H1 (cell line): ENCODE measurements around the gene SORCS3. TPM values are rescaled to one million over a fixed set of nuclear protein-coding genes. Genes with fewer than 3 reads are reported as not detected.

Experiments
- CTCF ChIA-PET: fragments of 300-600 bp; sonication (Branson Sonifier 250); formaldehyde crosslinking; loops from one replicate; lab custom pipeline; 2021; ENCODE audit not compliant: partially characterized antibody; lab: Charles Lee
- POLR2A ChIA-PET: fragments of 300-600 bp; sonication (Branson Sonifier 250); formaldehyde crosslinking; loops from one replicate; lab custom pipeline; 2021; ENCODE audit warnings: inconsistent platforms; ENCODE audit not compliant: partially characterized antibody; lab: Charles Lee
- DNase-seq, 2 experiments: peaks; one replicate each; pipeline versions ENCODE4 v3.0.0 to v3.0.0-alpha.2; 2010 to 2022; ENCODE audit warnings: low spot score in 2 of 2, low read depth in 1 of 2, mixed read lengths in 1 of 2
- FAIRE-seq: peaks from 2 replicates; lab custom pipeline; 2011; peaks lifted over from hg19 to GRCh38; lab: Jason Lieb, UNC
- H2AFZ ChIP-seq: 2 replicates; pipeline ENCODE4 v1.8.1; 2012; ENCODE audit warnings: low read length, inconsistent platforms
- H2AK5ac ChIP-seq: 2 replicates; pipeline ENCODE4 v1.6.1; 2013; ENCODE audit warnings: low read depth, low read length
- H2BK120ac ChIP-seq: replicated peaks from 2 replicates; pipeline ENCODE3; 2013; ENCODE audit warnings: low read depth, low read length, inconsistent platforms
- H2BK12ac ChIP-seq: 2 replicates; pipeline ENCODE4 v1.6.1; 2013; ENCODE audit warnings: low read depth, low read length
- H2BK15ac ChIP-seq: 2 replicates; pipeline ENCODE4 v1.6.1; 2013; ENCODE audit warnings: low read length
- H2BK20ac ChIP-seq: 2 replicates; pipeline ENCODE4 v1.6.1; 2013; ENCODE audit warnings: low read length
- H2BK5ac ChIP-seq: 2 replicates; pipeline ENCODE4 v1.6.1; 2013; ENCODE audit warnings: low read depth, low read length
- H3K14ac ChIP-seq: 2 replicates; pipeline ENCODE4 v1.6.1; 2013; ENCODE audit warnings: inconsistent platforms; ENCODE audit not compliant: insufficient read length
- H3K18ac ChIP-seq: 2 replicates; pipeline ENCODE4 v1.6.1; 2013; ENCODE audit warnings: low read length; ENCODE audit errors: extremely low read depth
- H3K23ac ChIP-seq: 2 replicates; pipeline ENCODE4 v1.6.1; 2013; ENCODE audit warnings: inconsistent platforms; ENCODE audit not compliant: insufficient read length
- H3K23me2 ChIP-seq: 2 replicates; pipeline ENCODE4 v1.6.1; 2013; ENCODE audit warnings: low read depth, low read length
- H3K27ac ChIP-seq: 2 replicates; pipeline ENCODE4 v1.6.1; 2011; ENCODE audit warnings: low read depth, low read length, inconsistent platforms
- H3K27me3 ChIP-seq, 4 experiments: replicated peaks in 1 of 4; 1 replicate in 1 of 4; 2 replicates in 3 of 4; pipeline versions ENCODE4 v1.6.1 to v1.8.1; 2011 to 2013; ENCODE audit warnings: low read length in 3 of 4, mild to moderate bottlenecking in 3 of 4, inconsistent platforms in 2 of 4, mixed read lengths in 2 of 4, moderate library complexity in 1 of 4; ENCODE audit not compliant: control insufficient read depth in 3 of 4, insufficient read depth in 3 of 4; ENCODE audit errors: extremely low read depth in 1 of 4
- H3K36me3 ChIP-seq, 4 experiments: 2 replicates each; pipeline versions ENCODE4 v1.6.1 to v1.8.1; 2011 to 2013; ENCODE audit warnings: mild to moderate bottlenecking in 4 of 4, low read length in 3 of 4, moderate library complexity in 2 of 4, control low read depth in 1 of 4, inconsistent platforms in 1 of 4; ENCODE audit not compliant: insufficient read depth in 4 of 4, control insufficient read depth in 2 of 4
- H3K4ac ChIP-seq: replicated peaks from 2 replicates; pipeline ENCODE3; 2013; ENCODE audit warnings: low read length, low read depth, mixed read lengths, inconsistent platforms; ENCODE audit not compliant: insufficient read length
- H3K4me1 ChIP-seq, 4 experiments: replicated peaks in 1 of 4; 1 replicate in 1 of 4; 2 replicates in 3 of 4; pipeline versions ENCODE4 v1.6.1 to v1.8.1; 2011 to 2013; ENCODE audit warnings: low read length in 3 of 4, inconsistent platforms in 2 of 4, mixed read lengths in 1 of 4; ENCODE audit not compliant: insufficient read depth in 4 of 4, control insufficient read depth in 3 of 4
- H3K4me2 ChIP-seq, 2 experiments: 2 replicates each; pipeline versions ENCODE4 v1.6.1 to v1.8.1; 2011 to 2013; ENCODE audit warnings: low read depth in 2 of 2, low read length in 2 of 2, control low read depth in 1 of 2, inconsistent platforms in 1 of 2, mild to moderate bottlenecking in 1 of 2; ENCODE audit not compliant: insufficient read depth in 1 of 2
- H3K4me3 ChIP-seq, 4 experiments: fragments of 200-600, 300-600 bp in 1 of 4; sonication (generic), shearing (Covaris generic), sonication (Bioruptor Twin) in 1 of 4; 2 replicates each; pipeline versions ENCODE4 v1.5.1 to v1.8.1; 2011 to 2016; ENCODE audit warnings: low read length in 4 of 4, low read depth in 3 of 4, control low read depth in 2 of 4, inconsistent platforms in 2 of 4, mild to moderate bottlenecking in 2 of 4, mixed read lengths in 1 of 4, moderate library complexity in 1 of 4; ENCODE audit not compliant: insufficient read depth in 2 of 4; ENCODE audit errors: extremely low read depth in 1 of 4
- H3K56ac ChIP-seq: replicated peaks from 2 replicates; pipeline ENCODE3; 2013; ENCODE audit warnings: low read depth, mild to moderate bottlenecking, mixed read lengths, low read length, inconsistent platforms; ENCODE audit not compliant: insufficient read length
- H3K79me1 ChIP-seq: 2 replicates; pipeline ENCODE4 v1.6.1; 2013; ENCODE audit warnings: low read depth, low read length, control low read depth
- H3K79me2 ChIP-seq, 2 experiments: 2 replicates each; pipeline versions ENCODE4 v1.6.1 to v1.8.1; 2012 to 2013; ENCODE audit warnings: low read length in 2 of 2, mild to moderate bottlenecking in 2 of 2, inconsistent platforms in 1 of 2; ENCODE audit not compliant: insufficient read depth in 2 of 2, control insufficient read depth in 1 of 2
- H3K9ac ChIP-seq, 4 experiments: replicated peaks in 1 of 4; 1 replicate in 1 of 4; 2 replicates in 3 of 4; pipeline versions ENCODE4 v1.6.1 to v1.8.1; 2011 to 2013; ENCODE audit warnings: low read depth in 3 of 4, low read length in 3 of 4, control low read depth in 2 of 4, mild to moderate bottlenecking in 2 of 4, moderate library complexity in 2 of 4, inconsistent platforms in 1 of 4; ENCODE audit errors: extremely low read depth in 1 of 4
- H3K9me3 ChIP-seq, 2 experiments: 2 replicates each; pipeline versions ENCODE4 v1.6.1 to v1.8.1; 2012 to 2013; ENCODE audit warnings: mild to moderate bottlenecking in 2 of 2, moderate library complexity in 2 of 2, control low read depth in 1 of 2, inconsistent platforms in 1 of 2, low read depth in 1 of 2, low read length in 1 of 2, mixed read lengths in 1 of 2; ENCODE audit not compliant: insufficient read depth in 2 of 2
- H4K20me1 ChIP-seq, 2 experiments: replicated peaks in 1 of 2; 2 replicates each; pipeline versions ENCODE3 to v1.8.1; 2011 to 2013; ENCODE audit warnings: inconsistent platforms in 2 of 2, low read length in 2 of 2, mild to moderate bottlenecking in 1 of 2; ENCODE audit not compliant: insufficient read depth in 2 of 2, control insufficient read depth in 1 of 2
- H4K5ac ChIP-seq: 2 replicates; pipeline ENCODE4 v1.6.1; 2013; ENCODE audit warnings: low read length, low read depth, mixed read lengths, inconsistent platforms; ENCODE audit not compliant: insufficient read length
- H4K8ac ChIP-seq: 2 replicates; pipeline ENCODE4 v1.8.0; 2013; ENCODE audit warnings: mild to moderate bottlenecking, moderate library complexity, low read length, inconsistent platforms; ENCODE audit not compliant: insufficient read depth; ENCODE audit errors: extremely low read depth
- H4K91ac ChIP-seq: replicated peaks from 2 replicates; pipeline ENCODE3; 2013; ENCODE audit warnings: low read length, mixed read lengths, inconsistent platforms; ENCODE audit not compliant: insufficient read length
- ASH2L ChIP-seq: fragments of 200-600, 300-600 bp; sonication (generic); IDR thresholded peaks from one replicate; pipeline ENCODE4 v1.7.1; 2017; ENCODE audit warnings: low read length
- CREB1 ChIP-seq: IDR thresholded peaks from 2 replicates; pipeline ENCODE4 v1.6.1; 2012; ENCODE audit warnings: inconsistent platforms
- EGR1 ChIP-seq: IDR thresholded peaks from 2 replicates; pipeline ENCODE4 v1.6.1; 2011; ENCODE audit warnings: low read depth, low read length, borderline replicate concordance
- FOSL1 ChIP-seq: IDR thresholded peaks from 2 replicates; pipeline ENCODE4 v1.6.1; 2011; ENCODE audit warnings: mild to moderate bottlenecking, low read depth, low read length, moderate library complexity; ENCODE audit not compliant: insufficient read depth
- GABPA ChIP-seq: IDR thresholded peaks from 2 replicates; pipeline ENCODE4 v1.6.1; 2011; ENCODE audit warnings: mild to moderate bottlenecking, low read length, moderate library complexity, borderline replicate concordance; ENCODE audit not compliant: insufficient read depth
- POLR2A ChIP-seq, 2 experiments: IDR thresholded peaks; 1 replicate in 1 of 2; 2 replicates in 1 of 2; pipeline ENCODE4 v1.6.1; 2011; ENCODE audit warnings: low read depth in 2 of 2, low read length in 2 of 2, mild to moderate bottlenecking in 2 of 2; ENCODE audit errors: control extremely low read depth in 1 of 2
- RAD21 ChIP-seq, 2 experiments: IDR thresholded peaks in 1 of 2; conservative IDR thresholded peaks in 1 of 2; 2 replicates each; pipeline ENCODE4 v1.6.1; 2011; ENCODE audit warnings: low read depth in 2 of 2, low read length in 2 of 2, improper control_type of control experiment in 1 of 2, inconsistent platforms in 1 of 2, mild to moderate bottlenecking in 1 of 2, moderate library complexity in 1 of 2
- whole genome bisulfite sequencing, 2 experiments: shearing (Covaris generic) in 1 of 2; methylation state at CpG; one replicate each; pipeline versions ENCODE4 v1.1.6 to v1.1.7; 2013 to 2015; ENCODE audit warnings: low lambda C conversion rate in 2 of 2, mixed read lengths in 2 of 2, inconsistent platforms in 1 of 2, low coverage in 1 of 2, missing lambda C conversion rate in 1 of 2; ENCODE audit not compliant: insufficient replicate concordance in 2 of 2, insufficient coverage in 1 of 2, insufficient read length in 1 of 2; ENCODE audit errors: extremely low coverage in 1 of 2, missing lambda C conversion rate in 1 of 2; 5-methylcytosine and 5-hydroxymethylcytosine counted together
- polyA plus RNA-seq, 7 experiments: library from polyadenylated mRNA; depleted of rRNA in 3 of 7; stranded (reverse) in 5 of 7; unstranded in 2 of 7; fragments of >200 nt in 5 of 7; fragments of 200-250 nt in 2 of 7; gene quantifications; 1 replicate in 5 of 7; 2 replicates in 1 of 7; 4 replicates in 1 of 7; pipeline versions ENCODE4 v1.2.1 to v1.2.3, GENCODE V29; 2011 to 2013; ENCODE audit warnings: missing spikeins in 2 of 7, mixed read lengths in 2 of 7
- total RNA-seq: library from RNA; stranded (reverse); fragmentation: NEBNext Ultra II Directional; extraction: Animal tissue kit (Norgen Biotek cat#: 25700); gene quantifications from 2 replicates; pipeline ENCODE4 v1.2.1, GENCODE V29; 2021

The SORCS3 gene
- total and polyA plus RNA-seq, 2 of the 8 experiments (the other 6 are each of a cell fraction or from before 2014, with no cell fraction given), result 0.26 to 0.88 TPM

DNA sequence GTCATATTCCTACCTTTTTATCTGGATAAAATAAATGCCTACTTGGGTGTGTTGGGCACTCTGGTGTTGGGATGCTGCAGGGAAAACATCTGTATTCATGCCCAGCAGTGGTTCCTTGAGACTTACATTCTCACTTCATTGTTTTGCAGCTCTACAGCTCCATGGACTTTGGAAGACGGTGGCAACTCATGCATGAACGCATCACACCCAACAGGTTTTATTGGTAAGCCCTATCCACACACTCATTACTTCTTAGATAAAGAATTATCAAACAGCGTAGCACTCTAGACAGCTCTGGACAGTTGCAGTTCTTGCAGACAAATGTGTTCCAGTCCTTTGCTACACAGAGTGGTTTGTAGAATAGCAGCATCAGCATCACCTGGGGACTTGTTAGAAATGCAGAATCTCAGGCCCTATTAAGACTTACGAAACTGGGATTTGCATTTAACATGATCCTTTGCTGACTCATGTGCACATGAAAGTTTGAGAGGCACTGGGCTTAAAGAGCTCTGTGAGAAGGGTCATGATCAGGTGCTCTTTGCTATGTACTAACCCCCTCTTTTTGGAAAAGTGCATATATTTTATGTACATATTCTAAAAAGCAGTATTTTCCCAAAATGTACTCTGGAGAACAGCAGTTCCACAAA, 401.9 kb downstream of the SORCS3 start:
- POLR2A ChIA-PET, result no interaction called here
- Histone ChIP-seq H3K4ac (no peak overlapping the region), H3K27ac (no peak overlapping the region), H3K9ac (no peak overlapping the region), H2BK12ac (no peak overlapping the region), H3K18ac (no peak overlapping the region), H2BK5ac (no peak overlapping the region), H2AFZ (no peak overlapping the region), H4K91ac (no peak overlapping the region), H2BK120ac (no peak overlapping the region), H3K4me2 (no peak overlapping the region), H3K4me1 (no peaks in the 10 kb centered on the region), H3K27me3 (no peaks in the 10 kb centered on the region), H2BK15ac (no peak overlapping the region), H3K4me3 (no peak overlapping the region), H3K79me2 (no peaks in the 10 kb centered on the region), H3K36me3 (no peaks in the 10 kb centered on the region), H3K14ac (no peak overlapping the region), H3K56ac (no peak overlapping the region), H2AK5ac (no peak overlapping the region), H3K79me1 (no peaks in the 10 kb centered on the region), H3K9me3 (no peaks in the 10 kb centered on the region), H3K23me2 (no peaks in the 10 kb centered on the region), H4K20me1 (no peaks in the 10 kb centered on the region), H4K5ac (no peak overlapping the region)
- DNase-seq, result no peak
- CTCF ChIA-PET, result no interaction called here
- 94% methylated on average over 4 of the region's 4 CpGs; no CpG with 5 or more reads in 1 of the 2 experiments for WGBS, 2 experiments
- TF ChIP-seq POLR2A (IDR thresholded peaks at IDR 0.05; ENCODE audit: control extremely low read depth in 1 of 2, low read depth in 2 of 2, low read length in 2 of 2) (no peak), GABPA (no peak), RAD21 (IDR thresholded peaks at IDR 0.05 in 1 of 2, conservative IDR thresholded peaks at IDR 0.05 in 1 of 2; ENCODE audit: low read depth in 2 of 2, low read length in 2 of 2) (no peak), EGR1 (no peak), CREB1 (no peak), FOSL1 (no peak), ASH2L (no peak)
- TF ChIP-seq, all 59 proteins: peak for 0
- peak; percentile 19 for FAIRE-seq
- H3K23ac ChIP-seq, result no peak overlapping the region
- H4K8ac ChIP-seq, result no peak overlapping the region
- no peak overlapping the region for H2BK20ac ChIP-seq
